ENCODE results near the gene ULK1.

Gene ULK1

GRCh38 chr12:131894313-131894860 is at the start of gene ULK1:
Gene ULK1 (plus strand): TSS chr12:131894622. CDS start chr12:131895002, 380 bp downstream.
- peak; percentile 40 for DNase-seq (ENCODE audit: low read depth)

DNA sequence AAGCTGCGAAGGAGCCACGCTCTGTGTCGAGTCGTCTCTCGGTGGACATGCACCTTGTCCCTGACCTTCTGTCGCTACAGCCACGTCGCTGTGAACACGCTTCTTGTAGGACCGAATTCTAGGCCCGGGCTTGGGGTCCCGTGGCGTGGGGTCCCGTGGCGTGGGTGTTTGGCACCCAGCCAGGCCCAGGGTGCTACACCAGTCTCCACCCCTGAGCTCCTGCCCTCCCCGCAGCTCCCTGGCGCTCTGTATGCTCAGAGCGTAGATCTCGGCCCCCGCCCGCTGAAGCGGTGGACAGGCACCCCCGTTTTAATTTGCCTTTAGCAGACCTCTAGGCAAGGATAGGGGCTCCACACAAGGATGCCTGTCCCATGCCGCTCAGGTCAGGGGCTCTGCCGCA is 49.8 kb upstream of the ULK1 start:
- no peak for DNase-seq (ENCODE audit: low read depth)

DNA sequence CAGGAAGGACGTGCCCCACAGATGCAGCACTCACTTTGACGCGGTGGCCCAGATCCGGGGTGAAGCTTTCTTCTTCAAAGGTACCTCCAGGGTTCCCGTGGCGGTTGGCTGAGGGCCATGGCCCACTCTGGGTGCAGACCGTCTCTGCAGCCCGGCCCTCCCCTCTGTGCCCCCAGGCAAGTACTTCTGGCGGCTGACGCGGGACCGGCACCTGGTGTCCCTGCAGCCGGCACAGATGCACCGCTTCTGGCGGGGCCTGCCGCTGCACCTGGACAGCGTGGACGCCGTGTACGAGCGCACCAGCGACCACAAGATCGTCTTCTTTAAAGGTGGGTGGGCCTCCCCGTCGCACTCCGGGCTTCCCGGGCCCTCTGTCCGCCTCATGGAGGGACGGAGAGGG is 49.3 kb upstream of the ULK1 start:
- DNase-seq (ENCODE audit: low read depth): no peak

DNA sequence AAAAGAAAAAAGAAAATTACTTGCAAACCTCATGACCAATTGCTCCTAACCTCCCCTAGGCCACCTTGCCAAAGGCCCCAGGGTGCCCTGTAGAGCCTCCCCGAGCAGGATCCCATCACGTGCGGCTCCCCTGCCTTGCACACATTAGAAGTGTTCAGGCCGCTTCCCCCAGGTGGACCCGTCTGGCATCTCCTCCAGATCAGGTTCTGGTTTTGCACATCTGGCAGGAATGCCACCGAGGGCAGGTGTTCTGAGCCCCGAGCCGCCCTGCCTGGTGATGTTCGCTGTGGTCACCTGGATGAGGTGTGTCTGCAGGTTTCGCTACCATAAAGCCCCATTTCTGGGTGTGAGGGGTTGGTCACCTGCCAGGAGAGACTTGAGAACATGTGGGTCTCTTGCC is 47.0 kb upstream of the ULK1 start:
- DNase-seq (ENCODE audit: low read depth): no peak

DNA sequence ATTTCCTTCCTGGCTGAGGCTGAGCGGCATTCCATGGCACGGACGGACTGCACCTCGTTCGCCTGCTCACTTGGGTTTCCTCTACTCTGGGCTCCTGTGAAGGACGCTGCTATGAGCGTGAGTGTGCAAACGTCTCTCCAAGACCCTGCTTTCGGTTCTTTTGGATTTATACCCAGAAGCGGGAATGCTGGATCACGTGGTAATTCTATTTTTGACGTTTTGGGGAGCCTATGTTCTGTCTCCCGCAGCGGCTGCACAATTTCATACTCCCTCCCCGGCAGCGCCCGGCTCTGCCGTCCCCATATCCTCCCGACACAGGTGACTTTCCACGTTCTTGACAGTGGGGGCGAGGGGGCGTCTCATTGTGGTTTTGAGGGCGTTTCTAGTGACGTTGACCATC is 45.7 kb upstream of the ULK1 start:
- DNase-seq (ENCODE audit: low read depth): no peak

GRCh38 chr12:131849700-131850553 is 44.5 kb upstream of the ULK1 start:
- DNase-seq (ENCODE audit: low read depth): no peak

DNA sequence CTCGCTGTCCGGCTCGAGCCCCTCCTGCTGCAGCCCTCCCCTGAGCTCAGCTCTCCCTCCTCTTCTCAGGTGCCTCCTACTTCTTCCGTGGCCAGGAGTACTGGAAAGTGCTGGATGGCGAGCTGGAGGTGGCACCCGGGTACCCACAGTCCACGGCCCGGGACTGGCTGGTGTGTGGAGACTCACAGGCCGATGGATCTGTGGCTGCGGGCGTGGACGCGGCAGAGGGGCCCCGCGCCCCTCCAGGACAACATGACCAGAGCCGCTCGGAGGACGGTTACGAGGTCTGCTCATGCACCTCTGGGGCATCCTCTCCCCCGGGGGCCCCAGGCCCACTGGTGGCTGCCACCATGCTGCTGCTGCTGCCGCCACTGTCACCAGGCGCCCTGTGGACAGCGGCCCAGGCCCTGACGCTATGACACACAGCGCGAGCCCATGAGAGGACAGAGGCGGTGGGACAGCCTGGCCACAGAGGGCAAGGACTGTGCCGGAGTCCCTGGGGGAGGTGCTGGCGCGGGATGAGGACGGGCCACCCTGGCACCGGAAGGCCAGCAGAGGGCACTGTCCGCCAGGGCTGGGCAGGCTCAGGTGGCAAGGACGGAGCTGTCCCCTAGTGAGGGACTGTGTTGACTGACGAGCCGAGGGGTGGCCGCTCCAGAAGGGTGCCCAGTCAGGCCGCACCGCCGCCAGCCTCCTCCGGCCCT is 43.4 kb upstream of the ULK1 start:
- DNase-seq (ENCODE audit: low read depth): no peak

GRCh38 chr12:131851741-131852550 is 42.5 kb upstream of the ULK1 start:
- no peak for DNase-seq (ENCODE audit: low read depth)

GRCh38 chr12:131852551-131853299 is 41.7 kb upstream of the ULK1 start:
- DNase-seq (ENCODE audit: low read depth): no peak

GRCh38 chr12:131853832-131854797 is 40.3 kb upstream of the ULK1 start:
- DNase-seq (ENCODE audit: low read depth): no peak

DNA sequence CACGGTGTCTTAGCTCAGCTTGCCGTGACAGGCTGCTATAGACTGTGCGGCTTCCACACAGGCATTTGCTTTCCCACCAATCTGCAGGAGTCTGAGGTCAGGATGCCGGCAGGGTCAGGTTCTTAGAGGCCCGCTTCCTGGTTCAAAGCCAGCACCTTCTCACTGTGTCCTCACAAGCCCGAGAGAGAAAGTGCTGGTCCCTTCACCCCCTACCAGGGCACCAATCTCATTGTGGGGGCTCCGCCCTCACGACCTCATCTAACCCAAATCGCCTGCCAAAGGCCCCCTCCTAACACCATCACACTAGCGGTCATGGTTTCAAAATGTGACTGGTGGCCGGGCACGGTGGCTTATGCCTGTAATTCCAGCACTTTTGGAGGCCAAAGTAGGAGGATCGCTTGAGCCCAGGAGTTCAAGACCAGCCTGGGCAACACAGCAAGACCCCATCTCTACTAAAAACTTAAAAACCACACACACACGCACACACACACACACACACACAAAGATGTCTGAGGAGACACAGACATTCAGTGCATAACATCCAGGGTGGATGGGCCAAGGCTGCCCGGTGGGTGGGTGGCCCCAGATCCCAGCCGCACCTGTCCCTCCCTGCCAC is 39.5 kb upstream of the ULK1 start:
- no peak for DNase-seq (ENCODE audit: low read depth)

DNA sequence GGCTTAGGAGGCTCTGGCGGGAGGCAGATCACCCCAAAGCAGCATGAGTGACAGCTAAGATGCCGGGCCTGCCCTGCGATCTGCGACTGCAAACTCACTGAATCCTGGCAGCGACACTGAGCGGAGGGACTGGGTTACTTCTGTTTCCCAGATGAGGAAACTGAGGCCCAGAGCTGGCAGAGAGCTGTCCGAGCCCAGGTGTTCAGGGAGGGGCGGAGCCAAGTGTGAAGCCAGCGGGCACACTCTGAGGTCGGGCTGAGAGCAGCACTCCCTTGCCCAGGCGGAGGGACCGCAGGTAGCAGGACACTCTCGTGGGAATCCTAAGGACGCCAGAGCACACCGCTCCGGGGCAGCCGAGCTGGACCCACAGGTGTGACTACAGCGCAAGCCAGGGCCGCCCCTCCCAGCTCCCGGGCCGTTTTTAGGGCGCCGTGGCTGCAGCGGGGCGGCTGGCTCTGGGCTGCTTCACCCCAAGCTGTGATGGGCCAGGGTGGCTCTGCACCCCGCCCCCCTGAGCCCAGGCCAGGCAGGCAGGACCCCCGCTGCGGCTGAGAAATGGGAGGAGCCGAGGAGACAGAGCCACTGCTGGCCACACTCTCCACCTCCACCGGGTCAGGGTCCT is 38.8 kb upstream of the ULK1 start:
- DNase-seq (ENCODE audit: low read depth): no peak

DNA sequence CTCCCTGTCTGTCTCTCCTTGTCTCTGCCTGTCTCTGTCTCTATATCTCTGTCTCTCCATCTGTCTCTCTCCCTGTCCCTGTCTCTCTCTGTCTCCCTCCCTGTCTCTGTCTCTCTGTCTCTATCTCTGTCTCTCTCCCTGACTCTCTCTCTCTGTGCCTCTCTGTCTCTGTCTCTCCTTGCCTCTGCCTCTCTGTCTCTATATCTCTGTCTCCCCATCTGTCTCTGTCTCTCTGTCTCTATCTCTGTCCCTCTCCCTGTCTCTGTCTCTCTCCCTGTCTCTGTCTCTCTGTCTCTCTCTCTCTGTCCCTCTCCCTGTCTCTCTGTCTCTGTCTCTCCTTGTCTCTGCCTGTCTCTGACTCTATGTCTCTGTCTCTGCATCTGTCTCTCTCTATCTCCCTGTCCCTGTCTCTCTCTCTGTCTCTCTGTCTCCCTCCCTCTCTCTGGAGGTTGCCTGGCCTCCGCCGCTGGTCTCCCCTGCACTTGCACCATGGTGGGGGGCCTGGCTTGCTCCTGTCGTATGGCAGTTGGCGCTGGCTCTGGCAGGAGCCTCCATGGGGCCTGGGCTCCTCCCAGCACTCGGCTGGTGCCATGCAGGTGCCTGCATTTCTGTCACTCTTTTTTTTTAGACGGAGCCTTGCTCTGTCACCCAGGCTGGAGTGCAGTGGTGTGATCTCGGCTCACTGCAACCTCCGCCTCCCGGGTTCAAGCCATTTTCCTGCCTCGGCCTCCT is 37.9 kb upstream of the ULK1 start:
- DNase-seq (ENCODE audit: low read depth): no peak

GRCh38 chr12:131857908-131858850 is 36.2 kb upstream of the ULK1 start:
- DNase-seq (ENCODE audit: low read depth): no peak

DNA sequence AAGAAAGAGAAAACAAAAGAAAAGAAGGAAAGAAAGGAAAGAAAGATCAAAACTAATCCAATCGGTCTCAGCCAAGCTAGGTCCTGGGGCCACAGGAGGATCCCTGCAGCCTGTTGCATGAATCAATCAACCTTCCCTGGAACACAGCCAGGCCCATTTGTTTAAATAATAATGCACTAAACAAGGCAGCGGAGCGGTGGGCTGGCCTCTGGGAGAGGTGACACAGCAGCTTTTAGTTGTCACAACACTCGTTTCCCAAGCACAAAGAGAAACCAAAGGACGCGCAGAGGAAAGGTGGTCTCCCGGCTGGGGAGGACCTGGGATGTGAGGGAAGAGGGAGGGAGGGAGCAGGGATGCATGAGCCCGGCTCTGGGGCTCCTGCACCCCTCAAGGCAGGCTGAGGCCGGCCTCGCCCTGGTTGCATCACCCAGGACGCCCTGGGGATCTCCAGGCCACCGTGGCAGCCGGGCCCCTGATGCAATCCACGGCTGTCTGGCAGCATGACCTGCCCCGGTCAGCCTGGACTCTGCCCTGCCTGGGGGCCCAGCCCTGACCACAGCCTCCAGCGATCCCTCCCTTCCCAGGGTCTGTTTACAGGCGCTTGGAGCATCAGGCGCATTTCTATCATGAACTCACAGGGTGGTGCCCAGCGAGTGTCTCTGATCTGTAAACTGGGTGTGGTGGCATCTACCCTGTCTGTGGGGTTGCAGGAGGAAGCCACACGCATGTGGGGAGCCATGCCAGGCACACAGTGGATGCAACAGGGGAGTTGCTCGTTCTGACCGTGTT is 33.8 kb upstream of the ULK1 start:
- DNase-seq (ENCODE audit: low read depth): no peak

DNA sequence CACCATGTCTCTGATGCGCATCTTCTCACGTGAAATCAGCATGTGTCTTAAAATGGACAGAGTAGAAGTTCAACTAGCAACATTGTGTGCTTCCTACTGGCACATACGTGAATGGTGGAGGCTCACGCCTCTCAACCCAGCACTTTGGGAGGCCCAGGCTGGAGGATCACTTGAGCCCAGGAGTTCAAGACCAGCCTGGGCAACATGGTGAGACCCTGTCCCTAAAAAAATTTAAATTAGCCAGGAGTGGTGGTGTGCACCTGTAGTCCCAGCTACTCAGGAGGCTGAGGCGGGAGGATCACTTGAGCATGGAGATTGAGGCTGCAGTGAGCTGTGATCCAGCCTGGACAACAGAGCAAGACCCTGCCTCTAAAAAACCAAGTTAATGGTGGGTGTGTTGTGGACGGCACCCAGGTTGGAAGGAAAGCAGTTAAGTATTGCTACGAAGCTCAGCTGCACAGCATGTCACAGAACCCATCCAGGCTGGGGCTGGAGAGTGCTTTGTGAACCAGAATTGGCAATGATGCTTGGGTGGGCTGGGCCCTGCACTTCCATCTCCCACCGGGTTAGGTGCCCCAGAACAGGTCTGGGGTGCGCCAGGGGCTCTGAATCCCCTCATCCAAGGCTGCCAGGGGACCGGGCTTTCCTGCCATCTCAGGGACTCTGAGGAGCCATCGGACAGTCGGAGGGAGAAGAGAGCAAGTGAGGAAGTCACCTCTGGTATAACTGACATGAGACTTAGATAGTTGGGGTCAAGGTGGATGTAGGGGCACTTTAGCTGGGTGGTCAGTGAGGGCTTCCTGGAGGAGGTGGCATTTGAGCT is 33.0 kb upstream of the ULK1 start:
- no peak for DNase-seq (ENCODE audit: low read depth)

Measured in HS-27A (cell line).